KOPT-K1 (cell line): ENCODE data around the gene PSG2.
"Not testable (repeated sequence)": the region's sequence is repeated elsewhere in the genome, so short reads cannot be mapped to it uniquely, and the experiment has no call there.

Source experiments
- H3K27ac ChIP-seq: fragments of 200-600 bp; sonication (generic); 2 replicates; pipeline ENCODE4 v1.5.1; 2016; ENCODE audit warnings: antibody characterized with exemption, mild to moderate bottlenecking, low read depth, low read length; ENCODE audit not compliant: poor library complexity, severe bottlenecking
- H3K36me3 ChIP-seq: fragments of 200-600 bp; sonication (generic); 2 replicates; pipeline ENCODE4 v1.5.1; 2017; ENCODE audit warnings: antibody characterized with exemption, mild to moderate bottlenecking, low read length, moderate library complexity; ENCODE audit not compliant: insufficient read depth
- H3K9me3 ChIP-seq: fragments of 200-600 bp; sonication (generic); 2 replicates; pipeline ENCODE4 v1.5.1; 2017; ENCODE audit warnings: antibody characterized with exemption, low read length, mild to moderate bottlenecking; ENCODE audit not compliant: insufficient read depth, poor library complexity, severe bottlenecking

Gene PSG2

GRCh38 chr19:43031645-43032044 is 50.9 kb downstream of the PSG2 start:
- not testable (repeated sequence) for H3K36me3 ChIP-seq, H3K27ac ChIP-seq, H3K9me3 ChIP-seq

GRCh38 chr19:43028866-43029265 is 53.6 kb downstream of the PSG2 start:
- Histone ChIP-seq H3K36me3 (no peaks in the 10 kb centered on the region), H3K27ac (no peak overlapping the region), H3K9me3 (no peaks in the 10 kb centered on the region)

GRCh38 chr19:43027985-43028384 is 54.5 kb downstream of the PSG2 start:
- H3K9me3 ChIP-seq, H3K27ac ChIP-seq, H3K36me3 ChIP-seq: not testable (repeated sequence)

DNA sequence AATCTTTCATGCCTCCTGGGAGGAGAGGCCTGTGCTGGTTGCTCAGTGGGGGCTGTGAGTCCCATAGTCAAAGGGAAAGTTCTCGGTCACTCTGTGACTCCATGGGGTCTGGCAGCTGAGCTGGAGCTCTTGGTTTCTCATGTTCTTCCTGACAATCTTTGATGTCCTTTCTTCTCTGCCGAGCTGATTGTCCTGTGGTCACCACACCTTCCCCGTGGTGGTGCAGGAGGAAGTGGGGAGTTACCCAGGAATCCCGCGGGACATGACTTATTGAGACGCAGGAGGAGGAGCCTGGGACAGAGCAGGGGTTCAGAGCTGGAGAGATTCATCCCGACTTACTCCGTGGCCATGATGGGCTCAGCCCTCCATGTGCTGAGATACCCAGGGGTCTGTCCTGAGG is 55.4 kb downstream of the PSG2 start:
- not testable (repeated sequence) for H3K9me3 ChIP-seq

DNA sequence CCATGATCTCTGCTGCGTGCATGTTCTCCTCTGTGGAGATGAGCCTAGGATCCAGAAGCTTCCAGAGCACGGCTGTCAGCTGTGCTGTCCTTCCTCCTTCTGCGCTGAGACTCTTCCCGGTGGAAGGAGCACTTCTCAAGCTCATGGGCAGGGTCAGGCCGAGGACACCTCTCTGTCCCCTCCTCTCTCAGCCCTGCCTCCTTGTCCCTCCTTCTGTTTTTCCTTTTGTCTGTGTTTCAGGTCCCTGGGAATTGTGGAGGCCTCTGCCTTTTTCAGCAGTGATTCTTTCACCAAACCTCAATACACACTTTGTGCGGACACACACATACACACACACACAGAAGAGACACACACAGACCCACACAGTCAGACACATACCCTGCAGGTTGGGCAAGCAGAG is 56.1 kb downstream of the PSG2 start, which contains the start of gene PSG11:
PSG11 (minus strand) TSS at position 101 of the 400 bp plus-strand sequence; CDS start at position 4, 97 bp downstream.
- H3K27ac ChIP-seq, H3K36me3 ChIP-seq, H3K9me3 ChIP-seq: not testable (repeated sequence)

More for the DNA sequence above, 55.4 kb downstream of the PSG2 start:
- H3K27ac ChIP-seq, H3K36me3 ChIP-seq: not testable (repeated sequence)

- not testable (repeated sequence) for H3K36me3 ChIP-seq, H3K9me3 ChIP-seq, H3K27ac ChIP-seq
These were observed 60.4 kb downstream of the PSG2 start for GRCh38 chr19:43022098-43022497.

DNA sequence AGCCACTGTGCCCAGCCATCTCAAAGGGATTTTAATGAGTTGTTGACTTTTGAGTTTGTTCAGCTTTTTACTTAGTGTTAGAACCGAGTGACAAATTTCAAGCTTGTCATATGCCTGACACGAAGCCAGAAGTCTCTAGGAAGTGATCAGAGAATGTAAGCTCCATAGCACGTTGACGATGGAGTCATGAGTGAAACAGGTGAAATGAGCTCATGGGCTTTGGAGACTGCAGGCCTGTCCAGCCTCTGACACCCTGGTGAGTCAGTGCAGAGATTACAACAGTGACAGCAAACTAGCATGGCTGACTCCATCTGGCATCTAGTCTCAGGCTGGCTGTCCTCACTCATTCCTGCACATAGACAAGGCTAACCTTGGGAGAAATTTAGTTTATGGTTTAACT is 60.9 kb downstream of the PSG2 start:
- H3K36me3 ChIP-seq, H3K27ac ChIP-seq: not testable (repeated sequence)

GRCh38 chr19:43019588-43019987 is 62.9 kb downstream of the PSG2 start:
- not testable (repeated sequence) for H3K9me3 ChIP-seq, H3K36me3 ChIP-seq, H3K27ac ChIP-seq

More for the DNA sequence above, 60.9 kb downstream of the PSG2 start:
- H3K9me3 ChIP-seq = not testable (repeated sequence)
